GM19193 (cell line): ENCODE measurements around the gene CLIP3.

Experiments
- POLR2A ChIP-seq: IDR thresholded peaks from 4 replicates; pipeline ENCODE4 v1.6.1; 2011; ENCODE audit not compliant: insufficient read depth, insufficient read length; ENCODE audit errors: extremely low read depth

CLIP3 gene

DNA sequence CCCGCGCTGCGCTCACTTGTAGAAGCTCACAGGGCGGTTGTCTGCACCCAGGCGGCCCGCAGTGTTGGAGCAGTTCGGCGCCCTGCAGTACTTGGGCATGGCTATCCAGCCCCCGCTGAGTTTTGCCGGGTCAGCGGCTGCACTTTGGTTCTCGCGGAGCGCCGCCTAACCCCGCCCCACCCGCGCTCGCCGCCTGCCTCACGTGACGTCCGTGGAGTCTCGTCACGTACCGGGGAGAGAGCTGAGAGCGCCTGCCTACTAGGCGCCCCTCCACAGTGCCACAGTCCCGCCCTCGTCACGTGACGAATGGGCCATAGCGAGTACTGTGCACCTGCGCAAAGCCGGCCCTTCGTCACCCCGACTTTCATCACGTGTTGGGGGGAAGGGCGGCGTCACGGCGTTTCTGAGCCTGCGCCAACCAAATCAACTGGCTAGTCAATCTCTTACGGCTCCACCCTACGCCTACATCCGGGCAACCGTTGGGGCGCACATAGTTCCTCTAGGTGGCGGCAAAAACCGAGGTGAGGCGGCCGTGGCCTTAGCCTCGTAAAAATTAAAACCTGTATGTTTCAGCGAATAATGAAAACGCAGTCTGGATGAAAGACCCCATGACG, 21.6 kb upstream of the CLIP3 start, which contains the start of gene THAP8:
TSS of gene THAP8 (minus strand) at position 167 of the 614 bp plus-strand sequence. CDS start at position 99, 68 bp downstream.
- peak; percentile 72 for TF ChIP-seq POLR2A

DNA sequence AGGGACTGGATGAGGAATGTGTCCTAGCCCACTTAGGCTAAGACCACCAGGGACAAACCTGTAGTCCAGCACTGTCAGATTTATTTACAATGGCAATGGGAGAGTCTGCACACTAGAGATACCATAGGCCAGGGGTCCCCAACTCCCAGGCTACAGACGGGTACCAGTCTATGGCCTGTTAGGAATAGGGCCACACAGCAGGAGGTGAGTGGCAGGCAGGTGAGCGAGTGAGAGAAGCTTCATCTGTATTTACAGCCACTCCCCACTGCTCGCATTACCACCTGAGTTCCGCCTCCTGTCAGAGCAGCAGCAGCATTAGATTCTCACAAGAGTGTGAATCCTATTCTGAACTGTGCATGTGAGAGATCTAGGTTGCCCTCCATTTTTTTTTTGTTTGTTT, 19.0 kb upstream of the CLIP3 start:
- TF ChIP-seq POLR2A, result no peak

DNA sequence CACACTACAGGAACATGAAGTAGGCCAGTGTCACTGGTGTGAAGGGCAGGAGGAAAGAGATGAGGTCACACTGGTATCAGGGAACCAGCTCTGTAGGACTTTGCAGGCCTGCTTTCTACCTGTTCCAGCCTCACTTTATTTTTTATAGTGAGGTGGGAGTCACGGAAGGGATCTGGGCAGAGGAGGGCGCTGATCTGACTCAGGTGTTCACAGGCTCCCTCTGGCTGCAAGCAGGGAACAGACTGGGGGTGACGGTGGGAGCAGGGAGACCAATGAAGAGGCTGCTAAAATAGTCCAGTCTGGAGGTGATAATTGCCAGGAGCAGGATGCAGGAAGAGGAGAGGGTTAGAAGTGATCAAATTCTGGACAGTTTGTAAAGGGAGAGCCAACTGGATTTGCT, 18.6 kb upstream of the CLIP3 start:
- no peak for TF ChIP-seq POLR2A

DNA sequence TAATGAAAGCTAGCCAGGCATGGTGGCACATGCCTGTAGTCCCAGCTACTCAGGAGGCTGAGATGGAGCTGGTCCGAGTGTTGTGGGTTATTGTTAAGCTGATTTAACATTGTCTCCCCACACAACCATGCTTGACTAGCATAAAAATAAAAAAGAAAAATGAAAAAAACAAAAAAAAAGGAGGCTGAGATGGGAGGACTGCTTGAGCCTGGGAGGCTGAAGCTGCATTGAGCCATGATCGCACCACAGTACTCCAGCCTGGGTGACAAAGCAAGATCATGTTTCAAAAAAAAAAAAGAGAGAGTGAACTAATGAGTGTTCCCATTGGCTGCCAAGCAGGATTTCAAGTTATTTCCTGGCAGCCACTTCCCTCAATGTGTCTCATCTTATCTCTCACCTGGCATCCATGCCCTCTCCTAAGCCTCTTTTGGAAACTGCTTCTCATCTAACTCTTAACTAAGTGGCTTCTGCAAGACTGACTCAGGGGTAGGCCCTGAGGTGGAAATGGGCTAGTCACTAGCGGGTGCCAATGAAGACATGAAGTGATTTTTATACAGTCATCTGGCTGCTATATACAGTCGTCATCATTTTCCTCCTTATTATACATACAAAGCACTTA, 16.5 kb upstream of the CLIP3 start:
- TF ChIP-seq POLR2A, result no peak

DNA sequence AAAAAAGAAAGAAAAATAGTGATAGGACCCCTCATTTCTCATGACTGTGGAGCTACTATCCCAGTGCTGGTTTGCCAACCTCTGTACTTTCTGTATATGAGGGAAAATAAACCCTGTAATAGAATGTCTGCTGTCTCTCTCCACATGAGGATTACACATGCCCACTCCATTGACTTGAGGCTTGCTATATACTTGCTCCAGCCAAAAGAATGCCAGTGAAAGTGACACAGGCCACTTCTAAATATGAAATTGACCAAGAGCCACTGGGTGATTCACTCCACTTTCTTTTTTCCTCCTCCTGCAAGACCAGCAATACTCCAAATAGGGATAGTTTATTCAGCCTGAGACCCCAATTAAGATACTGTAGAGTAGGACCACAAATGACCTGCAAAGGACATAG, 15.2 kb upstream of the CLIP3 start:
- no peak for TF ChIP-seq POLR2A

DNA sequence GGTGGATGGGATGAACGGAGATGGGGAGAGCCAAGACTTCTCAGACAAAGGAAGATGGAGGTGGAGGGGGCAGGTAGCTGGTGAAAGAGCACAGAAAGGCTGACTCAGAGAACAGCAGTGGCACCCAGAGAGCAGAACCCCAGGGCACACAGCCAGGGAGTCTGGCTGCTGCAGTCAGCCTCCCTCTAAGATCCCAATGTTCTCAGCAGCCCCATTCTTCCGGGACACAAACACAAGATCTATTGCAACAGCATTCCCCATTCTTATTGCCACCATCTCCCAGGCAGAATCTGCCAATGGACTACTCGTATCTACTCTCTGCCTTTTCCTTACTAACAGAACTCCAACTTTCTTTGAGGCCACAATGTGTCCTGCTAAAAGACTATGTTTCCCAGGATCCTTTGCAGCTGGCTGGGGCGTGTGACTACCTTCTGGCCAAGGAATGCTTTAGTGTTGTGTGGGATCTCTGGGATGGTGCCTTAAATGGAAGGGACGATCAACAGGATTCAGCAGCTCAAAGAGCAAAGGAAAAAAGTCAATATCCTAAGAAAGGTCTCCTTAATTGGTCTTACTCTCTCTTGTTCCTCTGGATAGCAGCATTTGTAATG, 13.9 kb upstream of the CLIP3 start:
- no peak for TF ChIP-seq POLR2A

DNA sequence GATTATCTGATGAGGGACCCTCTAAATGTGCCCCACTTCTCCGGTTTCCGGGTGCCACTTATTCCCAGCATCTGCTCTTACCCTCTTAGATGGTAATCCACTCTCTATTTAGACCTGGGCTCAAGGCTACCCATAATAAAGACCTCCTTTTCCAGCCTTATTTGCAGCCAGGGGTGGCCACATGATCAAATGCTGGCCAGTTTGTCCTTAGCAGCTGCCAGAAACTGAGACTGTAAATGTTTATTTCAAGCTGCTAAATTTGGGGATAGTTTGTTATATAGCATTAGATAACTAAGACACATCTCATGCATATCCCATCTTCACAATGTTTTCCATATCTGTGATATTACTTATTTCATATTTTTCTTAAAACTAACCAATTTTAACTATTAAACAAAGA, 11.3 kb upstream of the CLIP3 start:
- TF ChIP-seq POLR2A, result no peak

DNA sequence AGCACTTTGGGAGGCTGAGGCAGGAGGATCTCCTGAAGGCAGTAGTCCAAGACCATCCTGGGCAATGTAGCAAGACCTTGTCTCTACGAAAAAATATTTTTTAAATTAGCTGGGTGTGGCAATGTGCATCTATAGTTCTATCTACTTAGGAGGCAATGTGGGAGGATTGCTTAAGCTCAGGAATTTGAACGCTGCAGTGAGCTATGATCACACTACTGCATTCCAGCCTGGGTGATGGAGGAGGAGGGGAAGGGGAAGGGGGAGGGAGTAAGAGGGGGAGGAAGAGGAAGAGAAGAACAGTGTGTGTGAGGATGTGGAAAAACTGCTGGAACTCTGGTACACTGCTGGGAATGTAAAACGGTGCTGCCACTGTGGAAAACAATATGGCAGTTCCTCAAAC, 9.2 kb upstream of the CLIP3 start:
- no peak for TF ChIP-seq POLR2A

DNA sequence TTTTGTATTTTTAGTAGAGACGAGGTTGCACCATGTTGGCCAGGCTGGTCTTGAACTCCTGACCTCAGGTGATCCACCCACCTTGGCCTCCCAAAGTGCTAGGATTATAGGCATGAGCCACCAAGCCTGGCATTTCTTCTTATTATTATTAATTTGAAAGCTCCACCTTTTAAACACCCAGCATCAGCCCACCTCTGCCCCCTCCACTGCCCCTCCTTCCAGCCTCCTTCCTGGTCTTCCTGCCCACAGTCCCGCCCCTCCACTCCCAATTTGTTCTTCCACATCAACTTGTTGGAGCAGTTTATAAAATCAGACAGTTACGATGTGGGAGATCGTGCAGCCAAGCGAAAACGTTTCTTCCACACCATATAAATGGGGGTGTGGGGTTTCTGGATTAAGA, 7.8 kb upstream of the CLIP3 start:
- no peak for TF ChIP-seq POLR2A

DNA sequence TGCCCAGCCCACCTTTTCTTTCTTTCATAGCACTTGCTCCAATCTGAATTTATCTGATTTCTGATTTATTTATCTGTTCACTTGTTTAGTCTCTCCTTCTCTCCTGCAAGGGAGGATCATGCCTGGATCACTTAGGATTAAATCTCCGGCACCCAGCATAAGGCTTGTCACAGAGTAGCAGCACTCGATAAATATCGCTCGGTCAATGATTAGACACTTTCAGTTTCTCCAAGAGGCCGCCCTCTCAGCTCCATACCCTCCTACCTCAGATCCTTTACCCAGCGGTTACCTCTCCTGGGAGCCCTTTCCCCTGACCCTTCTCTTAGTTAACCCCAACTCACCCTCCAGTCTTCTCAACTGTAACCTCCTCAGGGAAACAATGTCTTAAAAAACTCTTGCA, 1.4 kb downstream of the CLIP3 start:
- no peak for TF ChIP-seq POLR2A

DNA sequence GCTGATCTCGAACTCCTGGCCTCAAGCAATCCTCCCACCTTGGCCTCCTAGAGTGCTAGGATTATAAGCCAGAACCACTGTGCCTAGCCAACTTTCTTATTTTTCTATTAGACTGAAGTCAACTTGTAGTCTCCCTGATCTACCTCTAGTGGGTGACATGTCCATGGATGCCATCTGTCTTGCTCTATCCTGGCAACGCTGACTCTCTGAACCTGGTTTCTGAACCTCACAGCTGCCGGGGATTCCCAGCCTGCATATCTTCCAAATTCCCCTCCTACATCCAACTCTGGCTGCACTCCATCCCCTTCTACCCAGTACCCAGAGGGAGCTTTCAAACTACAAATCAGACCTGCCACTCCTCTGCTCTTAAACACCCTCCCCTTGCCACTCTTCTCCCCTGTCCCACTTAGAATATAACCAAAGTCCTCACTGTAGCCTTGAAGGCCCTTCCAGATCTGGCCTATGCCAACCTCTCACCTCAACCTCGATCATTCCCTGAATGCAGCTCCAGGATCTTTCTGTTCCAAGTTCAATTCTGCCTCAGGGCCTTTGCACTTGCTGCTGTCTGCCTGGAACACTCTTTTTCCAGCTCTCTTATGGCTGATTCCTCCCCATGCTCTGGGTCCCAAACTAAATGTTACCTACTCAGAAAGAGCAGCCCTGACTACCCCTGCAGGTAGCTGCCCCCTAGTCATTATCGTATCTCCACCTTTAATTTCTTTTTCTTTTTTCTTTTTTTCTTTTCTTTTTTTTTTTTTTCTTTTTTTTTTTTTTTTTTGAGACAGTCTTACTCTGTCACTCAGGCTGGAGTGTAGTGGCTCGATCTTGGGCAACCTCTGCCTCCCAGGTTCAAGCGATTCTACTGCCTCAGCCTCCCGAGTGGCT, 2.2 kb downstream of the CLIP3 start:
- TF ChIP-seq POLR2A, result no peak

DNA sequence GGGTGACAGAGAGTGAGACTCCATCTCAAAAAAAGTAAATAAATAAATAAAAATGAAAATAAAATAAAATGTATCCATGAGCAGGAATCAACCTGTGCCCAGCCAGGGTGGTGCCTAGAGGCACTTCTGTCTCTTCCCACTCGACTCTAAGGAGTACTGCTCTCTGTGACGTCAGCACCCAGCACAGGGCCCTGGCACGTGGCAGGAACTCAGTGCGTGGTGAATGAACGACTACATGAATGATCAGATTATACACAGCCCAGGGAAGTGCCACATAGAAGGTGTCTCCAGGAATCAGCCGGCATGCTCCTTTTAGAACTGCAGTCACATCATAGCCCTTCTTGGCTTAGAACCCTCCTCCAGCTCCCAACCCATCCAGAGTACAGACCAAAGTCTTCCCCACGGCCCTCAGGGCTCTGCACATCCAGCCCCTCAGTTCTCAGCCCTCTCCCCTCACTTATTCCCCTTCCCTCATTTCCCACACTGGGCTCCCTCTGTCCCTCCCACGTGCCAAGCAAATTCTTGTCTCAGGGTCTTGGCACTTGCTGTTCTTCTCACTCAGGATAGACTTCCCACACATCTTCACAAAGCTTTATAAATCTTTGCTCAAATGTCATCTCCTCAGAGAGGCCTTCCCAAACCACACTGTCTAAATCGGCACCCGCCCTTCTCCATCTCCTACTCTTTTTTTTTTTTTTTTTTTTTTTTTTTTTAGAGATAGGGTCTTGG, 4.2 kb downstream of the CLIP3 start:
- TF ChIP-seq POLR2A, result no peak

DNA sequence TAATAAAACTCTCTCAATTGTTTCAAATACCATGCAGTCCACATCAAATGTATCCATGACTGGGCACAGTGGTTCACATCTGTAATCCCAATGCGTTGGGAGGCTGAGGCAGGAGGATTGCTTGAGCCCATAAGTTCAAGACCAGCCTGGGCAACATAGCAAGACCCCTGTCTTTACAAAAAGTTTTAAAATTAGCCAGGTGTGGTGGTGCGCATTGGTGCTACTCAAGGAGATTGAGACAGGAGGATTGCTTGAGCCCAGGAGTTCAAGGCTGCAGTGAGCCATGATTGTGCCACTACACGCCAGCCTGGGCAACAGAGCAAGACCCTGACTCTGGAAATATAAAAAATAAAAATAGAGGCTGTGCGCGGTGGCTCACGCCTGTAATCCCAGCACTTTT, 5.0 kb downstream of the CLIP3 start:
- no peak for TF ChIP-seq POLR2A

DNA sequence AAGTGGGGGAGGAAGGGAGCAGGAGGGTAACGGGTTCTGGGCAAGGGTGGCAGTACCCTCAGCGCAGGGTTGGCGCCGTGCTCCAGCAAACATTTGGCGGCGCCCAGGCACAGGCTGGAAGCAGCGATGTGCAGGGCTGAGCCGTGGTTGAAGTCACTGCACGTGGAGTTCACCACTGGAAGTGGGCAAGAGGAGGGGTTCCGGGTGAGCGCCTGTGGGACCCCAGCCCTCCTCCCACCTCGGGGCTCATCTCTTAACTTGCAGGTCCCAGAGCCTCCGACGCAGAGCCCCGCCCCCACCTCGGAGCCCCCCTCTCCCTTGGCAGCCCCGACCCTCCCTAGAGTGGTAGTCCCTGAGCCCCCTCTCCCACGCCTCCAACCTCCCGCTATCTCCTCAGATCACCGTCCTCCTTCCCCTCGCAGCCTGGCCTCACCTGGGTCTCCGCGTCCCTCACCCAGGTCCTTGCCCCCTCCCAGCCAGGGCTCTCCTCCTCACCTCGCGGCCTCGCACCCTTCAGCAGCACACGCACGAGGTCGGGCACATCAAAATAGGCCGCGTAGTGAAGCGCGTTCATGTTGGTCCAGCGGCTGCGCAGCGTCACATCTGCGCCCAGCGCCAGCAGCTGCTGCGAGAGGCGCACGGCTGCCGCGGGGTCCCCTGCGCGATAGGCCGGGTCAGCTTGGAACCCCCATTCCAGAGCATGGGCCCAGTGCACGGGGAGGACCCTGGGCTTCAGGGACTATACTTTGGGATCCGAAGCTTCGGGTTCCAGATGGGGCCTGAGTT, 6.4 kb downstream of the CLIP3 start:
- TF ChIP-seq POLR2A, result no peak
